K562 (cell line): ENCODE measurements around the gene CFAP221. TPM values are rescaled to one million over a fixed set of nuclear protein-coding genes. Genes with fewer than 3 reads are reported as not detected.

ENCODE experiments used
- DDX20 ChIP-seq: fragments of 450-650 bp; IDR thresholded peaks from 2 replicates; pipeline ENCODE4 v1.6.1; 2016; ENCODE audit warnings: missing genetic modification characterization, low read depth, mild to moderate bottlenecking, missing compliant biosample characterization, moderate library complexity
- ERF ChIP-seq: fragments of 450-650 bp; formaldehyde crosslinking; IDR thresholded peaks from 2 replicates; pipeline ENCODE4 v1.4.0; 2020; ENCODE audit warnings: mild to moderate bottlenecking, mixed read lengths
- ETV5 ChIP-seq: sonication (generic); formaldehyde crosslinking; IDR thresholded peaks from 2 replicates; pipeline ENCODE4 v1.4.0; 2020; ENCODE audit warnings: low read depth, mild to moderate bottlenecking, missing genetic modification reagents
- NFXL1 ChIP-seq: fragments of 450-650 bp; formaldehyde crosslinking; IDR thresholded peaks from 2 replicates; pipeline ENCODE4 v1.4.0; 2021; ENCODE audit warnings: mild to moderate bottlenecking
- RBM22 ChIP-seq: fragments of 200-400 bp; formaldehyde crosslinking; IDR thresholded peaks from 2 replicates; pipeline ENCODE4 v1.6.1; 2018; ENCODE audit warnings: low read length, low read depth; ENCODE audit not compliant: poor library complexity, severe bottlenecking
- RBM25 ChIP-seq: fragments of 200-400 bp; formaldehyde crosslinking; IDR thresholded peaks from 2 replicates; pipeline ENCODE4 v1.6.1; 2018; ENCODE audit warnings: low read length, low read depth, moderate library complexity; ENCODE audit not compliant: severe bottlenecking
- SIN3A ChIP-seq, 2 experiments: fragments of 150-350 bp in 1 of 2; IDR thresholded peaks; 2 replicates each; pipeline ENCODE4 v1.6.1; 2011 to 2016; ENCODE audit warnings: borderline replicate concordance in 2 of 2, low read depth in 2 of 2, low read length in 2 of 2, mild to moderate bottlenecking in 2 of 2, moderate library complexity in 2 of 2; ENCODE audit not compliant: control insufficient read depth in 1 of 2
- SMAD1 ChIP-seq: fragments of 150-350 bp; IDR thresholded peaks from 2 replicates; pipeline ENCODE4 v1.6.1; 2014; ENCODE audit warnings: low read length, low read depth; ENCODE audit not compliant: partially characterized antibody
- SRSF1 ChIP-seq: fragments of 200-400 bp; formaldehyde crosslinking; IDR thresholded peaks from 2 replicates; pipeline ENCODE4 v1.6.1; 2017; ENCODE audit warnings: mild to moderate bottlenecking, low read depth, low read length, moderate library complexity
- TRIM28 ChIP-seq: fragments of 450-650 bp; IDR thresholded peaks from 2 replicates; pipeline ENCODE4 v1.6.1; 2017
- ZNF140 ChIP-seq: fragments of 250-450 bp; sonication (Bioruptor Pico); IDR thresholded peaks from 2 replicates; pipeline ENCODE4 v1.8.0; 2021; ENCODE audit warnings: moderate library complexity, mild to moderate bottlenecking, inconsistent platforms
- polyA plus RNA-seq, 8 experiments: library from polyadenylated mRNA; depleted of rRNA in 4 of 8; stranded (reverse) in 5 of 8; unstranded in 3 of 8; fragments of >200 nt; fragmentation: Nextera tagmentation in 2 of 8; fragmentation: Illumina TruSeq in 1 of 8; extraction: Ambion mirVana in 2 of 8; extraction: Trizol in 1 of 8; gene quantifications; 2 replicates each; pipeline versions ENCODE4 v1.2.1 to v1.2.3, GENCODE V29; 2011 to 2014; ENCODE audit warnings: inconsistent platforms in 1 of 8, missing spikeins in 1 of 8
- total RNA-seq, 7 experiments: library from RNA; depleted of rRNA in 6 of 7; stranded (reverse); fragments of >200 nt in 6 of 7; fragmentation: Illumina TruSeq in 2 of 7; extraction: Trizol in 2 of 7; gene quantifications; 2 replicates each; pipeline versions ENCODE4 v1.2.1 to v1.2.3, GENCODE V29; 2011 to 2021; ENCODE audit warnings: low replicate concordance in 1 of 7
- TF ChIP-seq, protein P1 (sequence below), 2 experiments: IDR thresholded peaks in 1 of 2; conservative IDR thresholded peaks in 1 of 2; 2 replicates each; pipeline ENCODE4 v1.6.1; 2016; ENCODE audit warnings: low read depth in 2 of 2, mild to moderate bottlenecking in 1 of 2, missing compliant biosample characterization in 1 of 2, missing genetic modification characterization in 1 of 2, moderate library complexity in 1 of 2
- TF ChIP-seq, protein P2 (sequence below), 2 experiments: fragments of 250-450 bp in 1 of 2; fragments of 450-650 bp in 1 of 2; sonication (Bioruptor Pico) in 1 of 2; IDR thresholded peaks; 2 replicates each; pipeline versions ENCODE4 v1.6.1 to v1.8.0; 2016 to 2021; ENCODE audit warnings: mild to moderate bottlenecking in 2 of 2, moderate library complexity in 2 of 2, missing compliant biosample characterization in 1 of 2, missing genetic modification characterization in 1 of 2

CFAP221 gene
- total and polyA plus RNA-seq, 9 of the 15 experiments (the other 6 are each of a cell fraction or from before 2014, with no cell fraction given), result 0.09 to 1.4 (median 0.65) TPM

GRCh38 chr2:119591523-119591922, 47.3 kb downstream of the CFAP221 start (continued):
- TF ChIP-seq, protein P1, sequence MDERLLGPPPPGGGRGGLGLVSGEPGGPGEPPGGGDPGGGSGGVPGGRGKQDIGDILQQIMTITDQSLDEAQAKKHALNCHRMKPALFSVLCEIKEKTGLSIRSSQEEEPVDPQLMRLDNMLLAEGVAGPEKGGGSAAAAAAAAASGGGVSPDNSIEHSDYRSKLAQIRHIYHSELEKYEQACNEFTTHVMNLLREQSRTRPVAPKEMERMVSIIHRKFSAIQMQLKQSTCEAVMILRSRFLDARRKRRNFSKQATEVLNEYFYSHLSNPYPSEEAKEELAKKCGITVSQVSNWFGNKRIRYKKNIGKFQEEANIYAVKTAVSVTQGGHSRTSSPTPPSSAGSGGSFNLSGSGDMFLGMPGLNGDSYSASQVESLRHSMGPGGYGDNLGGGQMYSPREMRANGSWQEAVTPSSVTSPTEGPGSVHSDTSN (CRISPR knock-in tag; IDR thresholded peaks at IDR 0.05; ENCODE audit: low read depth), result no peak
- TF ChIP-seq, protein P1 (tag; conservative IDR thresholded peaks at IDR 0.05; ENCODE audit: low read depth), result no peak
- TF ChIP-seq DDX20 (tag) (no peak), SRSF1 (no peak), TRIM28 (no peak), SMAD1 (no peak), SIN3A (IDR thresholded peaks at IDR 0.05; ENCODE audit: borderline replicate concordance in 2 of 2, control insufficient read depth in 1 of 2, low read depth in 2 of 2, low read length in 2 of 2) (no peak), NFXL1 (CRISPR knock-in tag) (no peak), ETV5 (no peak), RBM22 (no peak), ERF (no peak), ZNF140 (no peak), RBM25 (no peak)
- TF ChIP-seq, protein P2, sequence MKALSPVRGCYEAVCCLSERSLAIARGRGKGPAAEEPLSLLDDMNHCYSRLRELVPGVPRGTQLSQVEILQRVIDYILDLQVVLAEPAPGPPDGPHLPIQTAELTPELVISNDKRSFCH (CRISPR knock-in tag; IDR thresholded peaks at IDR 0.05), result no peak
- TF ChIP-seq, protein P2 (tag; IDR thresholded peaks at IDR 0.05), result no peak
